ENCODE measurements around the gene DARS1. TPM values are rescaled to one million over a fixed set of nuclear protein-coding genes. Genes with fewer than 3 reads are reported as not detected.

Gene DARS1
- total RNA-seq, 1 donor from 2014 or later: 63.1 TPM

DNA sequence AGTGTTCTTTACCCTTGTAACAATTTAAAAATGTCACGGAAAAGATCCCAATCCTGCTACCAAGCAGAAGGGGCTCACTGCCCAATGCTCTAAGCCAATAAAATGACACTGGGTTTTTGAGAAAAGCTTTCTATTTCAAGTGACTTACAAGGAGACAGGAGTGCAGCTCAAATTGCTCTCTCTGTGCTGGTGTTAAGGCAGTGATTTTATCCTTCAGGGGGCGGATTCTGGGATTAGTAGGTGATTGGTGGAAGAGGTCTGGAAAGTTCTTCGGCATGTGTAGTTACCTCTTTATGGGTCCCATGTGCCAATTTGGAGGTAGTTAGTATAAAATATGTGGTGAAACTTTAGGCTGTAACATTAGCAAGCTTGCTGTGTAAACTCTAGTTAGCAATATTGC is 81.8 kb downstream of the DARS1 start:
- no peak for TF ChIP-seq POLR2AphosphoS5 (IDR thresholded peaks at IDR 0.05; ENCODE audit: insufficient read depth in 1 of 2, low read depth in 1 of 2)
- TF ChIP-seq, protein P1, sequence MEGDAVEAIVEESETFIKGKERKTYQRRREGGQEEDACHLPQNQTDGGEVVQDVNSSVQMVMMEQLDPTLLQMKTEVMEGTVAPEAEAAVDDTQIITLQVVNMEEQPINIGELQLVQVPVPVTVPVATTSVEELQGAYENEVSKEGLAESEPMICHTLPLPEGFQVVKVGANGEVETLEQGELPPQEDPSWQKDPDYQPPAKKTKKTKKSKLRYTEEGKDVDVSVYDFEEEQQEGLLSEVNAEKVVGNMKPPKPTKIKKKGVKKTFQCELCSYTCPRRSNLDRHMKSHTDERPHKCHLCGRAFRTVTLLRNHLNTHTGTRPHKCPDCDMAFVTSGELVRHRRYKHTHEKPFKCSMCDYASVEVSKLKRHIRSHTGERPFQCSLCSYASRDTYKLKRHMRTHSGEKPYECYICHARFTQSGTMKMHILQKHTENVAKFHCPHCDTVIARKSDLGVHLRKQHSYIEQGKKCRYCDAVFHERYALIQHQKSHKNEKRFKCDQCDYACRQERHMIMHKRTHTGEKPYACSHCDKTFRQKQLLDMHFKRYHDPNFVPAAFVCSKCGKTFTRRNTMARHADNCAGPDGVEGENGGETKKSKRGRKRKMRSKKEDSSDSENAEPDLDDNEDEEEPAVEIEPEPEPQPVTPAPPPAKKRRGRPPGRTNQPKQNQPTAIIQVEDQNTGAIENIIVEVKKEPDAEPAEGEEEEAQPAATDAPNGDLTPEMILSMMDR (IDR thresholded peaks at IDR 0.05): no peak
- TF ChIP-seq POLR2A (IDR thresholded peaks at IDR 0.05): no peak
- Histone ChIP-seq H3K27ac (no peak overlapping the region), H3K9me3 (no peaks in the 10 kb centered on the region), H3K4me1 (no peaks in the 10 kb centered on the region), H3K36me3 (peaks cover 0 to 12% of the 10 kb centered on the region in 2 donors), H3K4me3 (no peak overlapping the region), H3K27me3 (no peaks in the 10 kb centered on the region)
- no peak for DNase-seq (ENCODE audit: extremely low spot score in 2 of 2)
- intact Hi-C loops (cut with DNase I): no loop called here

DNA sequence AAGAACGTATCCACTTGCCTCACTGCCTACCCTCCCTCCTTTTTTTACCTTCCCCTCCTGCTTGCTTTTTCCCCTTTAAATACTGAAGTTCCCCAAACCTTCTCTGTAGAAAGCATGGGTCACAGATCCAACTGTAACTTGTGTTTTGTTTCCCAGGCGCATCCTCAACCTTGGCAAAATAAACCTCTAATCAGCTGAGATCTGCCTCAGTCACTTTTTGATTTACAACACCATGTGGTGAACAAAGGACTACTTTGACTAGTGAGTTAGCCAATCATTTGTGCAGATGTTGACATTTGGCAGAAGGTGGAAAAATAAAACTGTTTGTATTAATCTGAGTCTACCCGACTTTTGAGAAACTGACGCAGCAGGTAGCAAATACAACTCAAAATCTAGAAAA is 85.9 kb downstream of the DARS1 start:
- DNase-seq (ENCODE audit: extremely low spot score in 2 of 2): no peak
- Histone ChIP-seq H3K36me3 (no peaks in the 10 kb centered on the region), H3K4me1 (no peaks in the 10 kb centered on the region), H3K4me3 (no peak overlapping the region), H3K27me3 (no peaks in the 10 kb centered on the region), H3K9me3 (no peaks in the 10 kb centered on the region), H3K27ac (no peak overlapping the region)
- intact Hi-C loops (cut with DNase I): no loop called here
- TF ChIP-seq POLR2AphosphoS5 (IDR thresholded peaks at IDR 0.05; ENCODE audit: insufficient read depth in 1 of 2, low read depth in 1 of 2) (no peak), POLR2A (IDR thresholded peaks at IDR 0.05) (no peak)
- TF ChIP-seq, protein P1 (IDR thresholded peaks at IDR 0.05): no peak

DNA sequence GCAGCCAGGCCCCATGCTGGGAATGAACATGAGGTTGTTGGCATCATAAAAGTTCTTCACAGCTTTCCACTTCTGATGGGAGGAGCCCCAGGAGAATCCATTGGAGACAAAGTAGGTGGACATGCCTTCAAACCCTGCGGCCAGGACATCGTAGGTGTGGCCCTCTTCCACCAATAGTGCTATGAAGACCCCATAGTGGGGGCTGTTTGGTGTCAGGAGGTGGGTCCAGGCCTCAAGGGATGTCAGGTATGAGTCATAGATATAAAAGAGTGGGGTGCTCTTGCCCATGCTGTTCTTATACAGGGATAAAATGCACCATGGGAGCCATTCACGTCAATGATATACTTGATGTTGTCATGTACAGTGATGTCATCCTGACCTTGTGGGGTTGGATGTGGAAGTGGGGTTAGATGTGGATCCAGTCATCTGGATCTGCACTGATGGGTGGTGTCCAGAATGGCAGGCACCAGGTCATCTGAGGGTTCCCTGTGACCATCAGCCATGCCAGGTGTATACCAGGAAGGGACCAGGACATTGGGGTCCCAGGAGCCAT is 87.1 kb downstream of the DARS1 start:
- H3K36me3 ChIP-seq: no peaks in the 10 kb centered on the region
- no peak overlapping the region for H3K27ac ChIP-seq
- TF ChIP-seq POLR2A (IDR thresholded peaks at IDR 0.05) (no peak), POLR2AphosphoS5 (IDR thresholded peaks at IDR 0.05; ENCODE audit: insufficient read depth in 1 of 2, low read depth in 1 of 2) (no peak)
- TF ChIP-seq, protein P1 (IDR thresholded peaks at IDR 0.05): no peak
- H3K9me3 ChIP-seq: no peaks in the 10 kb centered on the region
- H3K4me3 ChIP-seq: no peak overlapping the region
- no peaks in the 10 kb centered on the region for H3K4me1 ChIP-seq
- no peaks in the 10 kb centered on the region for H3K27me3 ChIP-seq
- no peak for DNase-seq (ENCODE audit: extremely low spot score in 2 of 2)
- intact Hi-C loops (cut with DNase I): no loop called here

DNA sequence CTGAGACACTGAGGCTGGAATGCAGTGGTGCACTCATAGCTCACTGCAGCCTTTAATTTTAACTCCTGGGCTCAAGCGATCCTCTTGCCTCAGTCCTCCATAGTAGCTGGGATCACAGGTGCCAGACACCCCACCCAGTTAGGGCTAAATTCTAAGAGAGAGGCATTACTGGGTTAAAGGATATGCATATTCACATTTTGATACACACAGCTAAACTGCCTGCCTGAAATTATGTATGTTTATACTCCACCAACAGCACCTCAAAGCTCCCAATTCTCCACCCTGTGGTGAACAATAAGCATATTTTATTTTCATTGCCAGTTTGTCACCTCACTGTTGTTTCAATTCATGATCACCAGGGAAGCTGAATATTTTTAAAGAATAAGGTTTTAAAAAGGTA is 90.5 kb downstream of the DARS1 start:
- Histone ChIP-seq H3K4me3 (no peak overlapping the region), H3K9me3 (no peaks in the 10 kb centered on the region), H3K27me3 (no peaks in the 10 kb centered on the region), H3K4me1 (no peaks in the 10 kb centered on the region), H3K36me3 (no peaks in the 10 kb centered on the region), H3K27ac (no peak overlapping the region)
- intact Hi-C loops (cut with DNase I): no loop called here
- no peak for DNase-seq (ENCODE audit: extremely low spot score in 2 of 2)
- TF ChIP-seq POLR2A (IDR thresholded peaks at IDR 0.05): no peak
- TF ChIP-seq, protein P1 (IDR thresholded peaks at IDR 0.05): no peak

DNA sequence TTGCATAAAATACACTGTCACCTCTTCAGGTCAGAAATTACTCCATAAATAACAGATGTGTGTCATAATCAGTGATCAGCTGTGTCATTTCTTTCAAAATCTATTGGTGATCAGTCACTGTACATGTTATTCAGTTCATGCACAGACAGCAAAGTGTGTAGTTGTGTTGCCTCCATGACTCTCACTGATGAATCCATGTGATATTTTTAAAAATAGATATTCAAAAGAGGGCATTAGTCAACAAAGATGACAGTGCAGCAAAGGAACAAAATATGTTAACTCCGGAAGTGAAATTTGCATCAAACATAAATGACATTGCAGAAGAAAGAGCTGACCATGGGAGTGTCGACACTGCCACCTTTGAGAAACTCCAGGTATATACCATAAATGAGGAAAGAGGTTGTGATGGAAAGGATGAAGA is 92.0 kb downstream of the DARS1 start:
- Histone ChIP-seq H3K4me1 (no peaks in the 10 kb centered on the region), H3K27me3 (no peaks in the 10 kb centered on the region), H3K9me3 (no peaks in the 10 kb centered on the region), H3K4me3 (no peak overlapping the region), H3K36me3 (no peaks in the 10 kb centered on the region), H3K27ac (no peak overlapping the region)
- intact Hi-C loops (cut with DNase I): no loop called here
- DNase-seq (ENCODE audit: extremely low spot score in 2 of 2): no peak
- TF ChIP-seq, protein P1 (IDR thresholded peaks at IDR 0.05): no peak
- TF ChIP-seq POLR2A (IDR thresholded peaks at IDR 0.05) (no peak), POLR2AphosphoS5 (IDR thresholded peaks at IDR 0.05; ENCODE audit: insufficient read depth in 1 of 2, low read depth in 1 of 2) (no peak)

All from vagina (tissue), 2 donors.